HepG2 (cell line): ENCODE measurements around the gene ZBP1. TPM values are rescaled to one million over a fixed set of nuclear protein-coding genes. Genes with fewer than 3 reads are reported as not detected.

Experiments used
- BRD4 ChIP-seq: sonication (generic); formaldehyde crosslinking; IDR thresholded peaks from 2 replicates; pipeline ENCODE4 v1.4.0; 2020; ENCODE audit warnings: missing genetic modification reagents
- FOXJ3 ChIP-seq: sonication (generic); formaldehyde crosslinking; IDR thresholded peaks from 2 replicates; pipeline ENCODE4 v1.4.0; 2020; ENCODE audit warnings: missing genetic modification reagents, mild to moderate bottlenecking, borderline replicate concordance
- JUN ChIP-seq: sonication (generic); formaldehyde crosslinking; IDR thresholded peaks from 2 replicates; pipeline ENCODE4 v1.4.0; 2020; ENCODE audit warnings: mild to moderate bottlenecking, missing genetic modification reagents
- MXI1 ChIP-seq: IDR thresholded peaks from 3 replicates; pipeline ENCODE4 v1.6.1; 2012; ENCODE audit warnings: low read depth, low read length, inconsistent platforms, borderline replicate concordance
- NR2F1 ChIP-seq, 2 experiments: fragments of 450-650 bp in 1 of 2; formaldehyde crosslinking in 1 of 2; IDR thresholded peaks; 2 replicates each; pipeline versions ENCODE4 v1.5.0 to v1.6.1; 2016 to 2020; ENCODE audit warnings: mild to moderate bottlenecking in 1 of 2, missing compliant biosample characterization in 1 of 2, missing genetic modification reagents in 1 of 2, moderate library complexity in 1 of 2
- PAWR ChIP-seq: sonication (generic); formaldehyde crosslinking; IDR thresholded peaks from 2 replicates; pipeline ENCODE4 v1.4.0; 2020; ENCODE audit warnings: missing genetic modification reagents, mild to moderate bottlenecking, borderline replicate concordance
- TAF15 ChIP-seq: fragments of 200-400 bp; formaldehyde crosslinking; IDR thresholded peaks from one replicate; pipeline ENCODE4 v1.6.1; 2018; ENCODE audit warnings: mild to moderate bottlenecking, low read depth, low read length; ENCODE audit not compliant: poor library complexity, severe bottlenecking
- TEAD3 ChIP-seq: optimal IDR thresholded peaks from 2 replicates; pipeline ENCODE3; 2016; ENCODE audit warnings: borderline replicate concordance
- ZNF570 ChIP-seq: sonication (generic); formaldehyde crosslinking; IDR thresholded peaks from 2 replicates; pipeline ENCODE4 v1.4.0; 2020; ENCODE audit warnings: mild to moderate bottlenecking, missing genetic modification reagents, borderline replicate concordance
- ZNF619 ChIP-seq: sonication (generic); formaldehyde crosslinking; IDR thresholded peaks from 2 replicates; pipeline ENCODE4 v1.4.0; 2020; ENCODE audit warnings: mild to moderate bottlenecking, missing genetic modification reagents
- ZNF746 ChIP-seq: sonication (generic); formaldehyde crosslinking; IDR thresholded peaks from 2 replicates; pipeline ENCODE4 v1.8.0; 2022; ENCODE audit warnings: mild to moderate bottlenecking, missing genetic modification reagents
- ZSCAN12 ChIP-seq: sonication (generic); formaldehyde crosslinking; IDR thresholded peaks from 2 replicates; pipeline ENCODE4 v1.9.0; 2021; ENCODE audit warnings: mild to moderate bottlenecking, missing genetic modification reagents
- polyA plus RNA-seq, 8 experiments: library from polyadenylated mRNA; depleted of rRNA in 3 of 8; stranded (reverse) in 7 of 8; unstranded in 1 of 8; fragments of >200 nt; fragmentation: Illumina TruSeq in 4 of 8; extraction: Trizol in 4 of 8; gene quantifications; 2 replicates each; pipeline versions ENCODE4 v1.2.1 to v1.2.3, GENCODE V29; 2011 to 2016; ENCODE audit warnings: low read depth in 4 of 8, missing spikeins in 1 of 8, mixed read lengths in 1 of 8; ENCODE audit not compliant: insufficient read depth in 1 of 8
- total RNA-seq, 5 experiments: library from RNA; depleted of rRNA; stranded (reverse); fragments of >200 nt; fragmentation: Illumina TruSeq; extraction: Trizol; gene quantifications; 2 replicates each; pipeline ENCODE4 v1.2.3, GENCODE V29; 2016; ENCODE audit warnings: low read depth in 1 of 5
- TF ChIP-seq, protein P1 (sequence below): sonication (generic); formaldehyde crosslinking; IDR thresholded peaks from 2 replicates; pipeline ENCODE4 v1.5.1; 2020; ENCODE audit warnings: missing genetic modification reagents, mild to moderate bottlenecking, borderline replicate concordance
- TF ChIP-seq, protein P2 (sequence below): sonication (generic); formaldehyde crosslinking; IDR thresholded peaks from 2 replicates; pipeline ENCODE4 v1.5.1; 2020; ENCODE audit warnings: mild to moderate bottlenecking, missing genetic modification reagents, borderline replicate concordance
- TF ChIP-seq, protein P3 (sequence below): sonication (generic); formaldehyde crosslinking; IDR thresholded peaks from 2 replicates; pipeline ENCODE4 v1.8.0; 2022; ENCODE audit warnings: low read depth, missing genetic modification reagents
- TF ChIP-seq, protein P4 (sequence below): IDR thresholded peaks from 2 replicates; pipeline ENCODE4 v1.6.1; 2016

ZBP1 gene
- total and polyA plus RNA-seq, 2 of the 13 experiments (the other 11 are each of a cell fraction or from before 2014, with no cell fraction given), result not detected

DNA sequence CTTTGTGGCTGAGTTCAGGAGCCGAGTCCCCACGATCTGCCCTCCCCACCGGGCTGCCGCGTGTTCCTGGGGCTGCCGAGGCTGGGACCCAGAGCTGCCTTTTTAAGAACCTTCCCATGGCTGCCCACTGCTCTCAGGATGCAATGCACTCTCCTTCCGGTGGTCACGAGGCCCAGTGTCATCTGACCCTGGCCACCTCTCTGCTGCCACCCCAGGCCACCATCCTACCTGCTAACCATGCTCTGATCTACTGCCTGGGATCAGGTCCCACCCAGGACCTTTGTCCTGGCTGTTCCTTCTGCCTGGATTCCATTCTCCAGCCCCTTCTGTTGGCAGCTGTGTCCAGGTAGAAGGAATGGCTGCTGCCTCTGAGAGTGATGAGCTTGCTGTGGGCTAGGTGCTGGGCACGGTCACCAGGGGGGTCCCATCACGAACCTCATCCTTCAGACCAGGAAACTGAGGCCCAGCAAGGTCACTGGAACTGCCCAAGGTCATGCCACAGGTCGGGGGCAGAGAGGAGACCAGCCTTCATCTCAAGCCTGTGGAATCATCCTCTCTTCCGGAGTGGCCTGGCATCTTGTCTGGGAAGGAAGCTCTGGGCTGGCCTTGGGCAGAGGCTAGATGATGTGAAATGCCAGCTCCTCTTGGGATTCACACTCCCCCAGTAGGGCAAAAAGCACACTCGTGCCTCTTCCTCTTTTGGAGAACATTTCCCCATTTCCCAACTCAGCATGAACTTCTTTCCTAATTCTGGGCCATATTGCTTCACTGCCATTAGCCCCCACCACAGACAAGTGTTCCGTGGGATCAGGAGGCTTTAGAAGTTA, 38.8 kb downstream of the ZBP1 start (continued):
- TF ChIP-seq TEAD3 (CRISPR knock-in tag) (peak; percentile 29), ZSCAN12 (CRISPR knock-in tag) (no peak), JUN (CRISPR knock-in tag) (no peak), PAWR (no peak), ZNF570 (CRISPR knock-in tag) (no peak), ZNF619 (CRISPR knock-in tag) (no peak), BRD4 (CRISPR knock-in tag) (no peak), NR2F1 (CRISPR knock-in tag; IDR thresholded peaks at IDR 0.05) (peak in 1 of 2 experiments; percentile 31; a peak in 2 of 4 replicates), TAF15 (no peak), FOXJ3 (CRISPR knock-in tag) (no peak), ZNF746 (CRISPR knock-in tag) (no peak), MXI1 (peak; percentile 15; the same call in 1 of the 3 replicates)
- TF ChIP-seq, protein P1, sequence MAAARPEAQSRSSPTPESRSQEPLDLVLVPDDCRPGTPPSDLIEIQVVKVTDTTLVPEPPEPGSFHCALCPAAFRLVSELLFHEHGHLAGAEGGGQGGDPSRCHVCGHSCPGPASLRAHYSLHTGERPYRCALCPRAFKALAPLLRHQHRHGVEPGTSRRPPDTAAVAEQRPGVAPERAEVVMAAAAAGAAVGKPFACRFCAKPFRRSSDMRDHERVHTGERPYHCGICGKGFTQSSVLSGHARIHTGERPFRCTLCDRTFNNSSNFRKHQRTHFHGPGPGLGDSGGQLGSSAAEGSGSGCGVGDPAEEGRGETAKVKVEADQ, result 0 out of 2 replicates have a peak, but pooled peaks have one; percentile 30
- TF ChIP-seq, protein P2, sequence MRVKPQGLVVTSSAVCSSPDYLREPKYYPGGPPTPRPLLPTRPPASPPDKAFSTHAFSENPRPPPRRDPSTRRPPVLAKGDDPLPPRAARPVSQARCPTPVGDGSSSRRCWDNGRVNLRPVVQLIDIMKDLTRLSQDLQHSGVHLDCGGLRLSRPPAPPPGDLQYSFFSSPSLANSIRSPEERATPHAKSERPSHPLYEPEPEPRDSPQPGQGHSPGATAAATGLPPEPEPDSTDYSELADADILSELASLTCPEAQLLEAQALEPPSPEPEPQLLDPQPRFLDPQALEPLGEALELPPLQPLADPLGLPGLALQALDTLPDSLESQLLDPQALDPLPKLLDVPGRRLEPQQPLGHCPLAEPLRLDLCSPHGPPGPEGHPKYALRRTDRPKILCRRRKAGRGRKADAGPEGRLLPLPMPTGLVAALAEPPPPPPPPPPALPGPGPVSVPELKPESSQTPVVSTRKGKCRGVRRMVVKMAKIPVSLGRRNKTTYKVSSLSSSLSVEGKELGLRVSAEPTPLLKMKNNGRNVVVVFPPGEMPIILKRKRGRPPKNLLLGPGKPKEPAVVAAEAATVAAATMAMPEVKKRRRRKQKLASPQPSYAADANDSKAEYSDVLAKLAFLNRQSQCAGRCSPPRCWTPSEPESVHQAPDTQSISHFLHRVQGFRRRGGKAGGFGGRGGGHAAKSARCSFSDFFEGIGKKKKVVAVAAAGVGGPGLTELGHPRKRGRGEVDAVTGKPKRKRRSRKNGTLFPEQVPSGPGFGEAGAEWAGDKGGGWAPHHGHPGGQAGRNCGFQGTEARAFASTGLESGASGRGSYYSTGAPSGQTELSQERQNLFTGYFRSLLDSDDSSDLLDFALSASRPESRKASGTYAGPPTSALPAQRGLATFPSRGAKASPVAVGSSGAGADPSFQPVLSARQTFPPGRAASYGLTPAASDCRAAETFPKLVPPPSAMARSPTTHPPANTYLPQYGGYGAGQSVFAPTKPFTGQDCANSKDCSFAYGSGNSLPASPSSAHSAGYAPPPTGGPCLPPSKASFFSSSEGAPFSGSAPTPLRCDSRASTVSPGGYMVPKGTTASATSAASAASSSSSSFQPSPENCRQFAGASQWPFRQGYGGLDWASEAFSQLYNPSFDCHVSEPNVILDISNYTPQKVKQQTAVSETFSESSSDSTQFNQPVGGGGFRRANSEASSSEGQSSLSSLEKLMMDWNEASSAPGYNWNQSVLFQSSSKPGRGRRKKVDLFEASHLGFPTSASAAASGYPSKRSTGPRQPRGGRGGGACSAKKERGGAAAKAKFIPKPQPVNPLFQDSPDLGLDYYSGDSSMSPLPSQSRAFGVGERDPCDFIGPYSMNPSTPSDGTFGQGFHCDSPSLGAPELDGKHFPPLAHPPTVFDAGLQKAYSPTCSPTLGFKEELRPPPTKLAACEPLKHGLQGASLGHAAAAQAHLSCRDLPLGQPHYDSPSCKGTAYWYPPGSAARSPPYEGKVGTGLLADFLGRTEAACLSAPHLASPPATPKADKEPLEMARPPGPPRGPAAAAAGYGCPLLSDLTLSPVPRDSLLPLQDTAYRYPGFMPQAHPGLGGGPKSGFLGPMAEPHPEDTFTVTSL (CRISPR knock-in tag), result no peak
- TF ChIP-seq, protein P3, sequence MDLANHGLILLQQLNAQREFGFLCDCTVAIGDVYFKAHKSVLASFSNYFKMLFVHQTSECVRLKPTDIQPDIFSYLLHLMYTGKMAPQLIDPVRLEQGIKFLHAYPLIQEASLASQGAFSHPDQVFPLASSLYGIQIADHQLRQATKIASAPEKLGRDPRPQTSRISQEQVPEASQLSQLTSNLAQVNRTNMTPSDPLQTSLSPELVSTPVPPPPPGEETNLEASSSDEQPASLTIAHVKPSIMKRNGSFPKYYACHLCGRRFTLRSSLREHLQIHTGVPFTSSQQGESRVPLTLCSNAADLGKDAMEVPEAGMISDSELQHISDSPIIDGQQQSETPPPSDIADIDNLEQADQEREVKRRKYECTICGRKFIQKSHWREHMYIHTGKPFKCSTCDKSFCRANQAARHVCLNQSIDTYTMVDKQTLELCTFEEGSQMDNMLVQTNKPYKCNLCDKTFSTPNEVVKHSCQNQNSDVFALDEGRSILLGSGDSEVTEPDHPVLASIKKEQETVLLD (CRISPR knock-in tag), result no peak
- TF ChIP-seq, protein P4, sequence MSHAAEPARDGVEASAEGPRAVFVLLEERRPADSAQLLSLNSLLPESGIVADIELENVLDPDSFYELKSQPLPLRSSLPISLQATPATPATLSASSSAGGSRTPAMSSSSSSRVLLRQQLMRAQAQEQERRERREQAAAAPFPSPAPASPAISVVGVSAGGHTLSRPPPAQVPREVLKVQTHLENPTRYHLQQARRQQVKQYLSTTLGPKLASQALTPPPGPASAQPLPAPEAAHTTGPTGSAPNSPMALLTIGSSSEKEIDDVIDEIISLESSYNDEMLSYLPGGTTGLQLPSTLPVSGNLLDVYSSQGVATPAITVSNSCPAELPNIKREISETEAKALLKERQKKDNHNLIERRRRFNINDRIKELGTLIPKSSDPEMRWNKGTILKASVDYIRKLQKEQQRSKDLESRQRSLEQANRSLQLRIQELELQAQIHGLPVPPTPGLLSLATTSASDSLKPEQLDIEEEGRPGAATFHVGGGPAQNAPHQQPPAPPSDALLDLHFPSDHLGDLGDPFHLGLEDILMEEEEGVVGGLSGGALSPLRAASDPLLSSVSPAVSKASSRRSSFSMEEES (CRISPR knock-in tag), result peak; percentile 93
